Bone marrow (tissue), 2 donors: ENCODE measurements around the gene ANAPC13.

Experiments used
- DNase-seq, 2 donors: peaks; one replicate each; lab custom pipeline; 2025; lab: John Stamatoyannopoulos, UW

Gene ANAPC13

DNA sequence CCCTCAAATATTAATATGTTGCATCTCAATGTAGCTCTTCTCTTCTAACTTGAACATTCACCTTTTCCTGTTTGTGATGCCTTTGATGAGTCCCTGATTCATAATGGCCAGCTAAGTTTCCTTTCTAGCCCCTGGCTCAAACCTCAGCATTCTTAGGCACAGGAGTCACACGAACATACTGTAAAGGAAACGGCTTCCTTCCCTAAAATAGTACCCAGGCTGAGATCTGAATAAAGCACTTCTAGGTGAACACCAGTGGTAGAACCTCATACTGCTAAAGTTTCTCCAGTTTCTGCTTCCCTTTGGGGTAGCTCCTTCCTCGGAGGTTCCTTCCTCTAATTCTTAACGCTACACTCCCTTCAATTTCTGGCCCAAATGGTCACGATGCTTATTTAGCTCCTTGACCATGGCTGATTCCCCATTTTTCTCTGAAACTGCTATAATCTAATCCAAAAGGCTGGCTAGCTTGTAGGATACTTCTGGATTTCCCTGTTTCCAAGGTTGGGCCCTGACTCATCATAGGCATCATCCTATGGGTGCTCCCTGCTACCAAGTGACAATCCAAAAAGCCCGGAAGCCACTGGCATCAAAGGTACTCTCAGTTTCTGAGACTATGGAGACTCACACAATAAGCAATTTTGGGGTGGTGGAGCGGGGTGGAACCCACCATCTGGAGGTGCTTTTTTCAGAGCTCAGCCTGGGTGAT lies 2.4 kb downstream of the ANAPC13 start:
- DNase-seq: peak in 1 of 2 donors; percentile 79

DNA sequence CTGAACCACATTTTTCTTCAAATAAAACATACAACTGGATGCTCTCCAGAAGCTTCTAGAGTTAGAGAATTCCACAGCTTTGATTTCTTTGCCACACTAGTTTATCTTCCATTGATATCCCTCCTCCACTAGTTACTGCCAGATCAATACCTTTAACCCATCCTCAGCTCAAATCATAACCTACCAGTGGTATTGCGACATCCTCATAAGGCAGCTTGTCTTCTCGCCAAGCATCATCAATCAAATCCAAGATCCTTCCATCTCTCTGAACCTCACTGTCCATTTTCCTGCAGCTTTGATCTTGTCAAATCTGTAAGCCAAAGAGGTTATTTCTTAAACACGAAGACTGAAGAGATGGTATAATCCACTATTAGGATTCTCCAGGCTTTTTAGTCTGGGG lies 3.2 kb downstream of the ANAPC13 start:
- no peak for DNase-seq

DNA sequence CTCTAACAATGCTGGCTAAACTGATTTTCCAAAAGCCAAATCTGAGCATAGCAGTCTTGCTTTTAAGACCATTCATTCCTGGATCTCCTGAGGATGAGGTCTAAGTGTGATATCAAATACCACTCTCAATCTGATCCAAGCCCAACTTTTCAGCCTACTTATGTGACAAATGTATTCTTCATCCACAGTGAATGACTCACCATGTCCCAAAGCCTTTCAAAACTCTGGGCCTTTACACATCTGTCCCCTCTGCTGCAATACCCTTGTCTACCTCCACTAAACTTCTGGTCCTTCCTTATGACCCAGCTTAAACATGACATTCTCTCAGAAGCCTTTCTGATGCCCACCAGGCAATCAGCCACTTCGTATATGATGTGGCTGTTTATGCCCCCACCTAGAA lies 4.6 kb downstream of the ANAPC13 start:
- DNase-seq: no peak

GRCh38 chr3:134480546-134480945 lies 5.2 kb downstream of the ANAPC13 start:
- DNase-seq: no peak

DNA sequence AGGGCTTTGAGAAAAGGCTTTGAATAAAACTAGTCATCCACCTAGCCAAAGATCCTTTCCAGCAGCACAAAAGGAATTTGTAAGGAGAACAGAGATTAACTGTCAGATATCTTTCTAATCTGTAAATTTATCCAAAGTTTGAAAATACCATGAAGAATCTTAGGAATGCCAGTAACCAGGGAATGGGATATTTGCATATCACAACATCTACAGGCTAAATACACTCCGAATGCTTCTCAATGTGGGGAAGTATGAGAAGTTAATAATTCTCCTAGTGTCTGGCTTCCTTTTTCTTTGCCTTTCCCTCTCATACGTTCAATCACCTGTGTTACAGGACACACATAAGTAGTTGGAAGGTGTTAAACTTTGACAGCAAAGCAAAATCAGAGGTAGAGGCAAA lies 7.8 kb downstream of the ANAPC13 start:
- no peak for DNase-seq

- DNase-seq: no peak
Observed at GRCh38 chr3:134477002-134477401, 8.8 kb downstream of the ANAPC13 start.

- DNase-seq: no peak
Observed at GRCh38 chr3:134476306-134476705, 9.5 kb downstream of the ANAPC13 start.

DNA sequence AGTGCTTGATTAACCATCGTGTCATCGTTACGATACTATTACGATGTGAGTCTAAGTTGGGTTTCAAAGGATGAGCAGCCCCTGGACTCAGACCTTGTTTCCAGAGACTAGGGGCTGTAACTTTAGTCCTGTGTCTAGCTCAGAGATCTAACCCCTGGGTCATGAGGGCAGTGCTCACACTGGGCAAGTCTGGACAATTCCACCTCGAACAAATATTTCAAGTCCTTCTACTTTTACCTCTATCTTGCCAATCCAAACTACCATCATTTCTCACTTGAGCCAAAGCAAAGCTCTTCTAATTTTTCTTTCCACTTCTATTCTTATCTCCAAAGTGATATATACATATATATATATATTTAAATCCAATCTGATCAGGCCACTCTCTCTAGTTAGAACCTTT lies 10.8 kb downstream of the ANAPC13 start:
- DNase-seq: no peak

GRCh38 chr3:134473868-134474546 lies 11.8 kb downstream of the ANAPC13 start:
- peak; percentile 16 to 38 for DNase-seq

DNA sequence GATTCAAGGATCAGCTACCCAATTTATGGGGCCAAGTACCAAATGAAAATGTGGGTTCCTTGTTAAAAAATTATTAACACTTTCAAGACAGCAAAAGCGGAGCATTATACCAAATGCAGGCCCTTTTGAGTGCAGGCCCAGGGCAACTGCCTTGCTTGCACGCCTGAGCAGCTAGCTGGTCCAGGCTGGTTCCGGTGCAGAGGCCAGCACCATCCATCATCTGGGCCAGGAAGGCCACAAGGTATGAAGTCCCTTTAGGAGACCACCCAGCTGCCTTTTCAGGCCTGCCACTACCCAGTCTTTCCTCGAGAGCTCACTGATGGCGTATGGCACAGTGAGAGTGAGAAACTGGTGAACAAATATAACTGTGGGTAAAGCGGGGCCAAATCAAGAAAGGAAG lies 13.0 kb downstream of the ANAPC13 start:
- DNase-seq: no peak

DNA sequence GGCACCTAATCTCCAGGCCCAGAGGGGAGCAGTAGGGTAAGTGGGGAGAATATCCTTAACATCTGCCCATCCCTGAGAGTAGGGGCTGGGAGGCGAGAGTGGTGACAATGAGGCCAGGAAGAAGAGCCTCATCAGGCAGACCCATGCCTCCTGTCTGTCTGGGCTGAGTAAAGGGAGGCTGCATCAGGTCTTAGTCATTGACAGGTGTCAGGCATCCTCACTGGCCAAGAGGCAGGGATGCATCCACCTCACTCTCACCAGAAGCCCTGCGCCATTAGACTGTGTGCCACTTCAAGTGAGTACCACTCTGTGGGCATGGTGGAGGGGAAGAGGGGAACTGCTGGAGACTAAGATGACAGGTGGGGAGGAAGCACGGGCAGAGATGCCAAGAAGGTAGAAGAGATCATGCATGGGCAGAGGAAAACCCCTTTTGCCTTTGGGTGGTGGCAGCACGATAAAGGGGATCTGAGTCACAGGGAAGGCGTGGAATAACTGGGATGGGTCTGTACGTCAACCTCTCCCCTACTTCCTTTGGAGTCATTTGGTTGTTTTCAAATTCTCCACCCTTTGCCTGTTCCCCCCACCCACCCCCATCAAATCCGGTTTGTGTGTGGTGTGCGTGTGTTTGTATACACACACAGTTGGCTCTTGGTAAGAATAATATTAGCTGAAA lies 14.1 kb downstream of the ANAPC13 start:
- DNase-seq: no peak

- no peak for DNase-seq
Observed at GRCh38 chr3:134468519-134468918, 17.3 kb downstream of the ANAPC13 start.

DNA sequence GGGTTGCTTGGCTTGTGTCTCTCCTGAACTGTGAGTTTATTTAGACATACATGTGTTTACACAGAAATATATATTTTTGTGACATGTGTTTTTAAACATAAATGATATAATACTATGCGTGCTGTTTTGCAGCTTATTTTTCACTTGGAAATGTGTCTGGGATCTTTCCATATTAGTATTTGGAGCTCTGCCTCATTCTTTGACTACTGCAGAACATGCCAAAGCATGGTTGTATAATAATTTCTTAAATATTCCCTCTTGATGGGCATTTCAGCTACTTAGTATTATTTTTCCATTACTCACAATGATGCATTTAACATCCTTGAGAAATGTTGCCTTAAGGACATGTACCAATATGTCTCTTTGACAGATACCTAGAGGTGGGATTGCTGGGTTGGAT lies 19.5 kb downstream of the ANAPC13 start:
- no peak for DNase-seq

DNA sequence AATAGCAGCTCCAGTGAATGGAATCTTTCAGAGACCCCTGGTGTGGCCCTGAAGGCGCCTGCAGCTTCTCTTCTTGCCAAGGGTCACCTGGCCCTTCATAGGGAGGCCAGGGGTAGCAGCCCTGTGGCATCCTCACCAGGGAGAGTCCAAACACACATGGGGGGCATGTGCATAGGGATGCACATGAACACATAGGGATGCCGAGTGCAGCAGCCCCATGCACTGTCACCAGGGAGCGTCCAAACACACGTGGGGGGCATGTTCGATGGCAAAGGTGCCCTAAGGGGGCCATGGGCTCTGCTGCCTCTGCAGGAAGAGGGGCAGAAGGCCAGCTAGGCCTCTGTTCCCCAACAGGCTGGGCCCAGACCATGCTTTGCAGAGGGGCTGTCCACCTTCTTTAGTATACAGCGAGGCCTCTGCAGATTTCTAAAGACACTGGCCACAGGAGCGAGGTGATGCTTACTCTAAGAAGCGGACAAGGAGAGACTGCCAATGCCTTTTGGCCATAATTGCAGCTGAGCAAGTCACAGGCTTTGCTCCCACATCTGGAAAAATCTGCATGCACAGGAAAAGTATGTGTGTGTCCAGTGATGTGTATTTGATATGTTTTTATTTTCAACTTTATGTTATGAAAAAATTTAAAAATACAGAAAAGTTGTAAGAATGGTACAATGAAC lies 21.0 kb downstream of the ANAPC13 start:
- no peak for DNase-seq

DNA sequence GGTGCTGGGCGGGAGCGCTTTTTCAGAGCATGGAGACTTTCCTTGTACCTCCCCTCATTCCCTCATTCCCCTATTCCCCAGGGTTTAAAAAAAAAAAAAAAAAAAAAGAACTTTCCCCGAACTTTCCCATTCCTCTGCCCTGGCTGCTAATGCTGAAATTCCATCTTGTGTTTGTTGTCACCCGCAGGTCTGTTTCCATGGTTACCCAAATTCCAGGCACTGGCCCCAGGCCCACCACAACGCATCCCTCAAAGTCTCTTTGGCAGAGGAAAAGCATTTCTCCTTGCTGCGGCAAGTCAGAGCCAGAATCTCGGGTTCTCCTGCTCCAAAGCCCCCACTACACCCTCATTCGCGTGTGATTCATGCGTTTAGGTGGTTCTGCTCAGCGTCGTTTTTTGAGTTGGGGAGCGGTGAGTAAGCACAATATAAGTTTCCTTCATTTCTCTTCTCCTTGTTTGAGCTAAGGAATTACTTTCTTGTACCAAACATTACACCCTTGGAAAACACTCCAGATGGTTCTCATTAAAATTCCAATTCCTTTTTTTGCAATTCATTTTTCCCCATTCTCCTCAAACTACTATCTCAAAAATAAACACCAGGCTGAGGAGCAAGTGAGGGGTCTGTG lies 21.6 kb downstream of the ANAPC13 start:
- DNase-seq: no peak

DNA sequence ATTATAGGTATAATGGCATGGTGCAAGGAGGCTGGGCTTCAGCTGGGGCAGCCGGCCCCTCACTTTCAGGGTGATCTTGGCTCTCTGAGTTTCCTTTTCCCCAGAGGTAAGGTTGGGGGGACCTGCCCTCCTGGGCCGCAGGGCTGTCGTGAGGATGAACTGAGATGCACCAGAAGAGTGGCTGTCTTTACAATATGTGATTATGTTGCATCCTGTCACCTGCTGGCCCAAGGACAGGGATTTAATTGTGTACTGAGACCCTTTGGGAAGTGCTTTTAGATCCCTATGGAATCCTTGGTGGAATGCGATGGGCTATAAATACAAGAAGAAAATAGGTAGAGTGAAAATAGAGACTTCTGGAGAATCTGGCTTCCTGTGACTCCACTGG lies 22.1 kb downstream of the ANAPC13 start:
- no peak for DNase-seq

DNA sequence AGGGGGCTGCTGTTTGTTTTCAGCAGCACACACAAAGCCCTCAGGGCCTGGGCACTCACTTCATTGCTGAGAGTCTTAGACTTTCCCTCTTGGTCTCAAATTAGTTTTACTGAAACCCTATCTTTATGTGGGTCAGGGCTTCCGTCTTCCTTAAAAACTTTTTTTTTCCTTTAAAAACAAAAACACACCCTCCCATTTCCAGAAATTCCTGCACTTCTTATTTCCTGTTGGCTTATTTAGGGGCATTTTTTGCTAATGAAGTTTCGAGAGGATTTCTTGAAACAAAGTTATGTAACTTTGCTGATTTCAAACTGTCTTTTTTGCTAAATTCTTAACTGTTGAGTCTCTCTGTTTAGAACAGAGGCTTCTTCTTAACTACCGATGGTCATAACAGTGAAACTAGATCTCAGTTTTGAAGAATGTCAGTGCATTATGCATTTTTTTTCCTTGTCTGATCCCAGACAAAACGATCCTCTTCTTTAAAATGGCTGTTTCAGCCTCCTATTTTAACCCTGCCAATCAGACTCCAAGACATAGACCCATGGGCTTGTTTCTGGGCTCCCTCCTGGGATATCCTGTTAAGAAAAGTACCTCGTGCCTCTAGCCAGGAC lies 23.3 kb downstream of the ANAPC13 start:
- DNase-seq: no peak

GRCh38 chr3:134460965-134461364 lies 24.8 kb downstream of the ANAPC13 start:
- DNase-seq: no peak

DNA sequence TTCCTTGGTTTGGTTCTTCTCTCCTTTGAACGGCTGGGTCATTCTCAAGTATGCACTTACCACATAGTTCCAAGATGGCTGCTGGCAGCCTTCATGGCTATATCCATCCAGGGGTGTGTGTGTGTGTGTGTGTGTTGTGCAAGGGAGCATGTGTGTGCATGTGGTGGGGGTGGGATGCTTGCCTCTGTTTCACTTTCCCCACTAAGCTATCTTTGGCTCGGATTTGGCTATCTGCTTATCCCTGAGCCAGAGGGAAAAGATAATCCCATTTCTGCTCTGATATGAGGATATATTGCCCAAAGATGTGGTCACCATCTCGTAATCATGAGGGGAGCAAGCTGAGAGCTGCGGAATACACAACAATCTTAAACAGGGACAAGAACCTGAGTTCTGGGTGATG lies 26.2 kb downstream of the ANAPC13 start:
- no peak for DNase-seq

DNA sequence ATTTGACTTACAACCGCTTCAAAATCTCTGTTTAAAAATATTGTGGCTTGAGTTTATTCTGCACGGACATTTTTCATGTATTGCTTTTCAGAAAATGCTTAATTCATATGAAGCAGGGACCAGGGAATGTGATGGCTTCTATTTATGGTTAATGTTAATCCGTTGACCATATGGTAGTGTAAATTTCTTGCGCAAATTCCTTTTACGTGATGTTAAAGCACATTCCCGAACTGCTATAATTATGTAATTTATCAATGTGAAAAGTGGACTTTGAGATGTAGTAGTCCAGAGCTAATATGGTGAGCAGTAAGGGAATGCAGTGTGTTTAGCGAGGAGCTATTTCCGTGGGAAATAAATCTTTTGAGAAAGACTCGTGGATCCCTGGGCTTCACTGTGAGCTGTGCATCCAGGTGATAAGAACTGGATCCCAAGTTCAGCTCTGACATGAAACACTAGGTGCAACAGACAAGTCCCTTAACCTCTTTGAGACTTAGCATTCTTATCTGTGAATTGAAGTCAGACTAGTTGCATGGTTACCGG lies 27.3 kb downstream of the ANAPC13 start:
- no peak for DNase-seq

GRCh38 chr3:134457376-134458074 lies 28.3 kb downstream of the ANAPC13 start:
- DNase-seq: no peak
